Esophagus mucosa (tissue), 1 donor: ENCODE results near the gene MYO7A. TPM values are rescaled to one million over a fixed set of nuclear protein-coding genes. Genes with fewer than 3 reads are reported as not detected.

Experiments
- ATAC-seq: fragments of 200-7000 bp; cut with Tn5 transposase; one replicate; pipeline ENCODE4 v1.9.1; 2020
- total RNA-seq: library from RNA; stranded (reverse); gene quantifications from one replicate; pipeline ENCODE4 v1.2.4, GENCODE V29; 2023
- donor health status: DM: yes; HTN: yes; CAD: no.

The MYO7A gene
- total RNA-seq, 1 donor from 2014 or later, result 0.96 TPM

GRCh38 chr11:77147668-77148321 is 19.7 kb downstream of the MYO7A start:
- peak; percentile 6 for ATAC-seq

GRCh38 chr11:77148963-77149715 is 21.1 kb downstream of the MYO7A start:
- no peak for ATAC-seq

- no peak for ATAC-seq
Observed at GRCh38 chr11:77149716-77150392, 21.8 kb downstream of the MYO7A start.

- no peak for ATAC-seq
Observed at GRCh38 chr11:77150836-77151235, 22.8 kb downstream of the MYO7A start.

- ATAC-seq, result no peak
Observed at GRCh38 chr11:77151804-77152509, 23.9 kb downstream of the MYO7A start.

GRCh38 chr11:77152846-77153245 is 24.8 kb downstream of the MYO7A start:
- no peak for ATAC-seq

GRCh38 chr11:77153276-77154185 is 25.5 kb downstream of the MYO7A start:
- ATAC-seq, result no peak

- ATAC-seq, result no peak
Observed at GRCh38 chr11:77154381-77155081, 26.5 kb downstream of the MYO7A start.

GRCh38 chr11:77155082-77155475 is 27.0 kb downstream of the MYO7A start:
- ATAC-seq, result no peak

- no peak for ATAC-seq
Observed at GRCh38 chr11:77155556-77156130, 27.6 kb downstream of the MYO7A start.

- no peak for ATAC-seq
Observed at GRCh38 chr11:77156396-77157195, 28.6 kb downstream of the MYO7A start.

- ATAC-seq, result peak; percentile 14
Observed at GRCh38 chr11:77158041-77158695, 30.1 kb downstream of the MYO7A start.

- no peak for ATAC-seq
Observed at GRCh38 chr11:77159219-77159936, 31.3 kb downstream of the MYO7A start.

GRCh38 chr11:77159937-77160495 is 32.0 kb downstream of the MYO7A start:
- ATAC-seq, result peak; percentile 17

GRCh38 chr11:77163271-77163670 is 35.2 kb downstream of the MYO7A start:
- no peak for ATAC-seq

- no peak for ATAC-seq
Observed at GRCh38 chr11:77165066-77165465, 37.0 kb downstream of the MYO7A start.

- ATAC-seq, result no peak
Observed at GRCh38 chr11:77166021-77166420, 38.0 kb downstream of the MYO7A start.

GRCh38 chr11:77167111-77167626 is 39.1 kb downstream of the MYO7A start:
- no peak for ATAC-seq
